Heart right ventricle (tissue), 16 donors: Measurements from ENCODE around the gene CDC42BPA. TPM values are rescaled to one million over a fixed set of nuclear protein-coding genes. Genes with fewer than 3 reads are reported as not detected.

Source experiments
- ATAC-seq, 8 donors: fragments of 200-7000 bp; cut with Tn5 transposase; one replicate each; pipeline ENCODE4 v1.9.1; 2020; ENCODE audit warnings: mild to moderate bottlenecking in 8 of 8, moderate library complexity in 8 of 8, moderate number of reproducible peaks in 1 of 8
- DNase-seq, 2 donors: peaks; one replicate each; pipeline ENCODE4 v3.0.0-alpha.2; 2020
- H3K27ac ChIP-seq, 10 donors: fragments of 200-600 bp; sonication (generic) in 2 of 10; one replicate each; pipeline versions ENCODE4 v1.5.0 to v1.8.0; 2020 to 2022; ENCODE audit warnings: mild to moderate bottlenecking in 3 of 10
- H3K27me3 ChIP-seq, 7 donors: fragments of 200-600 bp; one replicate each; pipeline ENCODE4 v1.8.0; 2021 to 2022; ENCODE audit warnings: mild to moderate bottlenecking in 2 of 7
- H3K36me3 ChIP-seq, 9 donors: fragments of 200-600 bp; sonication (generic) in 1 of 9; one replicate each; pipeline versions ENCODE4 v1.5.0 to v1.8.0; 2020 to 2022; ENCODE audit warnings: mild to moderate bottlenecking in 2 of 9
- H3K4me1 ChIP-seq, 9 donors: fragments of 200-600 bp; sonication (generic) in 1 of 9; one replicate each; pipeline versions ENCODE4 v1.5.0 to v1.8.0; 2020 to 2022; ENCODE audit warnings: mild to moderate bottlenecking in 4 of 9
- H3K4me3 ChIP-seq, 10 donors: fragments of 200-600 bp; sonication (generic) in 2 of 10; one replicate each; pipeline versions ENCODE4 v1.5.0 to v1.8.0; 2020 to 2022; ENCODE audit warnings: mild to moderate bottlenecking in 7 of 10, moderate library complexity in 2 of 10
- H3K9me3 ChIP-seq, 11 donors: fragments of 200-600 bp in 10 of 11; sonication (generic) in 2 of 11; one replicate each; pipeline versions ENCODE4 v1.5.0 to v1.8.0; 2013 to 2022; ENCODE audit warnings: mild to moderate bottlenecking in 2 of 11, control low read depth in 1 of 11, moderate library complexity in 1 of 11
- WGBS, 2 donors: extraction: QIAGEN DNeasy Blood & Tissue Kit; methylation state at CpG; one replicate each; pipeline ENCODE4 v1.1.7; 2013; ENCODE audit warnings: inconsistent platforms in 1 of 2; 5-methylcytosine and 5-hydroxymethylcytosine counted together
- intact Hi-C, 10 donors: fragments of 100-400 bp; cut with DNase I; formaldehyde crosslinking; loops; one replicate each; pipeline versions ENCODE4 v1.11.1 to v1.14.2; 2022
- polyA plus RNA-seq, 2 donors: library from polyadenylated mRNA; stranded (reverse); fragments of 200-250 nt; gene quantifications; one replicate each; pipeline ENCODE4 v1.2.3, GENCODE V29; 2013
- total RNA-seq, 10 donors: library from RNA; stranded (reverse); fragmentation: NEBNext Ultra II Directional in 3 of 10; extraction: Animal tissue kit (Norgen Biotek cat#: 25700) in 3 of 10; gene quantifications; one replicate each; pipeline versions ENCODE4 v1.2.1 to v1.2.4, GENCODE V29; 2021 to 2023
- TF ChIP-seq, protein P1 (sequence below), 9 donors: fragments of 200-600 bp; sonication (generic) in 2 of 9; IDR thresholded peaks; one replicate each; pipeline versions ENCODE4 v1.5.0 to v1.8.0; 2021 to 2022; ENCODE audit warnings: antibody characterized with exemption in 9 of 9, mild to moderate bottlenecking in 5 of 9, moderate library complexity in 1 of 9
- donor health status: Arrhythmogenic right ventricular cardiomyopathy.
- donor health status: ischemic (EF 13 %, LVEDD 7.1; RV severe dilation, severe dysfunction).
- donor health status: healthy with polysubstance abuse.
- donor health status: DM: no; HTN: yes; CAD: no.
- donor health status: DM: no; HTN: no; CAD: no.
- donor health status: ischemic (EF 25% LVEDD 6.9; RV normal size, moderate dysfunction).
- donor health status: ischemic (EF 25% LVEDD 5.7; RV mildly dilated, moderate dysfunction).
- donor health status: healthy.
- donor health status: DM: yes; HTN: yes; CAD: no.
- donor health status: Ischemic cardiomyopathy.
- donor health status: ischemic (EF 35%, LVEDD 5.7; RV mildly dilated, moderate dysfunction).
- donor health status: nonischemic (EF 11% LVEDD 7.7; RV severe dilation, severe dysfunction).
- donor health status: DM: yes; HTN: yes; CAD: no.
- donor health status: PGD.
- donor health status: ischemic (EF 29% LVEDD 5.4; RV normal size, mild dysfunction).
- donor health status: nonischemic (EF 23%, LVEDD 6.1; RV moderate dilation, normal function).

Gene CDC42BPA
- total and polyA plus RNA-seq, 12 donors = 8.6 to 39.5 (median 31.5) TPM

DNA sequence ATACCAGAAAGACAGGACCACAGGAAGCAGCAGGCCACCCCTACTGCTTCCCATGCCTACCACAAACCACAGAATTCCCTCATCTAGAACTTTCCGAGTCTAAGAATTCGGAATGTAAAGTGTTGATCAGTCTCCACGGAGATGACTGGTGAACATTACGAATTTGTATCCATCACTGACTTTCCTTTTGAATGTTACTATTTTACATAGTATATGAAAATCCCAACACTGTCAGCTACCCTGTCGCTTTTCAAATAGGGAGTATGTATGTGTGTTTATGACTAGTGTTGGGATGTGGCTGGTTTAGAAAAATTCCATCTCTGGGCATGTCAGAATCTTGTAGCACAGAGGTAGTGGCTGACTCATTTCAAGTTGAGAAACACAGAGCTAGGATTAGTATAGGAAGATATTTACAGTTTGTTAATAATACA lies 260.0 kb downstream of the CDC42BPA start:
- Histone ChIP-seq H3K9me3 (no peaks in the 10 kb centered on the region), H3K36me3 (peaks cover 0 to 55% (median 0%) of the 10 kb centered on the region in 9 donors), H3K27ac (no peak overlapping the region), H3K27me3 (no peaks in the 10 kb centered on the region), H3K4me1 (peaks cover 0 to 10% (median 0%) of the 10 kb centered on the region in 9 donors), H3K4me3 (no peak overlapping the region)
- 94 to 97% methylated on average over 5 of the region's 5 CpGs for WGBS, 2 donors
- DNase-seq (no peak), ATAC-seq (no peak)
- intact Hi-C loops = loop anchor here in 1 of 10 donors (10.0 kb wide), 1 partner anchor 376 kb away; no protein-coding TSS in a partner anchor
- TF ChIP-seq, protein P1, sequence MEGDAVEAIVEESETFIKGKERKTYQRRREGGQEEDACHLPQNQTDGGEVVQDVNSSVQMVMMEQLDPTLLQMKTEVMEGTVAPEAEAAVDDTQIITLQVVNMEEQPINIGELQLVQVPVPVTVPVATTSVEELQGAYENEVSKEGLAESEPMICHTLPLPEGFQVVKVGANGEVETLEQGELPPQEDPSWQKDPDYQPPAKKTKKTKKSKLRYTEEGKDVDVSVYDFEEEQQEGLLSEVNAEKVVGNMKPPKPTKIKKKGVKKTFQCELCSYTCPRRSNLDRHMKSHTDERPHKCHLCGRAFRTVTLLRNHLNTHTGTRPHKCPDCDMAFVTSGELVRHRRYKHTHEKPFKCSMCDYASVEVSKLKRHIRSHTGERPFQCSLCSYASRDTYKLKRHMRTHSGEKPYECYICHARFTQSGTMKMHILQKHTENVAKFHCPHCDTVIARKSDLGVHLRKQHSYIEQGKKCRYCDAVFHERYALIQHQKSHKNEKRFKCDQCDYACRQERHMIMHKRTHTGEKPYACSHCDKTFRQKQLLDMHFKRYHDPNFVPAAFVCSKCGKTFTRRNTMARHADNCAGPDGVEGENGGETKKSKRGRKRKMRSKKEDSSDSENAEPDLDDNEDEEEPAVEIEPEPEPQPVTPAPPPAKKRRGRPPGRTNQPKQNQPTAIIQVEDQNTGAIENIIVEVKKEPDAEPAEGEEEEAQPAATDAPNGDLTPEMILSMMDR (IDR thresholded peaks at IDR 0.05) = no peak

DNA sequence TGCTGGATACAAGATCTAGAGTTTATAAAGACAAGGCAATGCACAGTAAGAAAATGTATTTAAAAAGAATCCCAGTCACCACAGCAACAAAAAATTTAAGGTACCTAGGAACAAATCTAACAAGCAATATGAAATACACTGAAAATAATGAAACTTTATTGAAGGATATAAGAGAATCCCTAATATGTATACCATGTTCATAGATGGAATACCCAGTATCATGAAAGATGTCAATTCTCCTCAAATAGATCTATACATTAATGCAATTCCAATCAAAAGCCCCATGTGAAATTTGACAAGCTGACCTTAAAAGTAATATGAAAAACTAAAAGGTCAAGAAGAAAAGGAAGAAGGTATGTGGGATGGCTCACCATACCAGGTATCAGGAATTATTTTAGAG lies 269.0 kb downstream of the CDC42BPA start:
- TF ChIP-seq, protein P1 (IDR thresholded peaks at IDR 0.05) = no peak
- H3K9me3 ChIP-seq = no peaks in the 10 kb centered on the region
- H3K36me3 ChIP-seq = peaks cover 0 to 82% (median 16%) of the 10 kb centered on the region in 9 donors
- H3K27ac ChIP-seq = no peak overlapping the region
- H3K27me3 ChIP-seq = no peaks in the 10 kb centered on the region
- H3K4me1 ChIP-seq = no peaks in the 10 kb centered on the region
- ATAC-seq = no peak
- no peak for DNase-seq
- no peak overlapping the region for H3K4me3 ChIP-seq
- intact Hi-C loops = no loop called here

DNA sequence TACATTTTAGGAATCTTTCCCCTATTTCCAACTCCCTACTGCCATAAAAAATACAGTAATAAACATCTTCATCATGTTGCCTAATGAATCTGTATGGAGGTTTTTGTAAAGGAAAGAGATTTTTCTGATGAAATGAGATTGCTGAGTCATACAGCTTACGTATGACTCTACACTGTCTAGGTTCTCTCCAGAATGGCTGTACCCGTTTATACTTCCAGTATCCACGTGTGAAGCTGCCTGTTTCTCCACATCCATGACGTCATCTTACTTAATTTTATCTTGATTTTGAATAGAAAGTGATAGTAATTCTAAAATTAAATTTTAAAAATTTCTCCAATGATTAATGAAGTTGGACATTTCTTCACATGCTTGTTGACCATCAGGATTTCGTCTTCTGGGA lies 274.5 kb downstream of the CDC42BPA start:
- peaks cover 0 to 5% (median 0%) of the 10 kb centered on the region in 11 donors for H3K9me3 ChIP-seq
- H3K36me3 ChIP-seq = peaks cover 0 to 95% (median 13%) of the 10 kb centered on the region in 9 donors
- H3K27ac ChIP-seq = no peak overlapping the region
- ATAC-seq (no peak), DNase-seq (no peak)
- no peak overlapping the region for H3K4me3 ChIP-seq
- H3K4me1 ChIP-seq = no peaks in the 10 kb centered on the region
- intact Hi-C loops = no loop called here
- TF ChIP-seq, protein P1 (IDR thresholded peaks at IDR 0.05) = no peak
- 89 to 90% methylated on average over 5 of the region's 5 CpGs for WGBS, 2 donors
- H3K27me3 ChIP-seq = no peaks in the 10 kb centered on the region

DNA sequence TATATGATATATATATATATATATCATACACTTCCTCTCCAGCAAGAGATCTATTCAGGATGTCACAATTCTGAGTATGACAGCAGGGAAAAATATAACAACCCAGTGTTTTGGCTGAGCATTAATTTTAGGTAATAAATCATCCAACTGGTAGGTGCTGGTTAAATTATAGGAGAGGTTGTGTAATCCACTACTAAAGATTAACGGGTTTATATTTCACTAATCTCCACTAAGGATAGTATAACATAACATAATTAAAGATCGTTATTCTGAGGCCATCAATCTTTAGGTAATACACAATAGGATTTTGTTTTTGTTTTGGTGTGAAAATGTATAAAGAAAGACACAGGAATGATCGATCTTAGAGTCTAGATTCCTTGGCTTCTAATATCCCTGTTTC lies 276.0 kb downstream of the CDC42BPA start:
- Histone ChIP-seq H3K27ac (no peak overlapping the region), H3K36me3 (peaks cover 0 to 100% (median 15%) of the 10 kb centered on the region in 9 donors), H3K27me3 (no peaks in the 10 kb centered on the region), H3K4me3 (no peak overlapping the region), H3K4me1 (peaks cover 0 to 1% (median 0%) of the 10 kb centered on the region in 9 donors), H3K9me3 (peaks cover 0 to 10% (median 0%) of the 10 kb centered on the region in 11 donors)
- intact Hi-C loops = no loop called here
- no peak for ATAC-seq
- TF ChIP-seq, protein P1 (IDR thresholded peaks at IDR 0.05) = no peak
- 95 to 96% methylated on average over 3 of the region's 3 CpGs for whole genome bisulfite sequencing, 2 donors
- no peak for DNase-seq
